ENCODE results near the gene PLAC1.

Gene PLAC1

GRCh38 chrX:134658760-134659023 lies 421 bp upstream of the PLAC1 start:
- no peak overlapping the region for H3K4me3 ChIP-seq (ENCODE audit: low read length)
- no peak for DNase-seq (ENCODE audit: low read depth)
- no peak for TF ChIP-seq CTCF (conservative IDR thresholded peaks at IDR 0.05; ENCODE audit: low read depth, low read length)

- no peak for TF ChIP-seq CTCF (conservative IDR thresholded peaks at IDR 0.05; ENCODE audit: low read depth, low read length)
- no peak for DNase-seq (ENCODE audit: low read depth)
- no peak overlapping the region for H3K4me3 ChIP-seq (ENCODE audit: low read length)
Observed at GRCh38 chrX:134654398-134655012, 3.8 kb downstream of the PLAC1 start.

- DNase-seq (ENCODE audit: low read depth), result no peak
- TF ChIP-seq CTCF (conservative IDR thresholded peaks at IDR 0.05; ENCODE audit: low read depth, low read length), result no peak
- H3K4me3 ChIP-seq (ENCODE audit: low read length), result no peak overlapping the region
Observed at GRCh38 chrX:134653835-134654234, 4.4 kb downstream of the PLAC1 start.

- no peak overlapping the region for H3K4me3 ChIP-seq (ENCODE audit: low read length)
- no peak for TF ChIP-seq CTCF (conservative IDR thresholded peaks at IDR 0.05; ENCODE audit: low read depth, low read length)
- no peak for DNase-seq (ENCODE audit: low read depth)
Observed at GRCh38 chrX:134650701-134651100, 7.6 kb downstream of the PLAC1 start.

- DNase-seq (ENCODE audit: low read depth), result no peak
- H3K4me3 ChIP-seq (ENCODE audit: low read length), result no peak overlapping the region
- TF ChIP-seq CTCF (conservative IDR thresholded peaks at IDR 0.05; ENCODE audit: low read depth, low read length), result no peak
Observed at GRCh38 chrX:134649770-134650169, 8.5 kb downstream of the PLAC1 start.

- no peak overlapping the region for H3K4me3 ChIP-seq (ENCODE audit: low read length)
- no peak for TF ChIP-seq CTCF (conservative IDR thresholded peaks at IDR 0.05; ENCODE audit: low read depth, low read length)
- DNase-seq (ENCODE audit: low read depth), result no peak
Observed at GRCh38 chrX:134647477-134647877, 10.8 kb downstream of the PLAC1 start.

- DNase-seq (ENCODE audit: low read depth), result no peak
- TF ChIP-seq CTCF (conservative IDR thresholded peaks at IDR 0.05; ENCODE audit: low read depth, low read length), result no peak
- H3K4me3 ChIP-seq (ENCODE audit: low read length), result no peak overlapping the region
Observed at GRCh38 chrX:134646691-134647090, 11.6 kb downstream of the PLAC1 start.
